Heart left ventricle (tissue), 16 donors: Measurements from ENCODE around the gene PIK3CA. TPM values are rescaled to one million over a fixed set of nuclear protein-coding genes. Genes with fewer than 3 reads are reported as not detected.
A peak's percentile ranks its signal among the peaks of the same experiment; 100 is the strongest.

Experiments
- ATAC-seq, 4 donors: fragments of 200-7000 bp; cut with Tn5 transposase; one replicate each; pipeline ENCODE4 v1.9.1; 2020 to 2022; ENCODE audit warnings: moderate library complexity in 4 of 4, mild to moderate bottlenecking in 3 of 4, moderate number of reproducible peaks in 1 of 4
- DNase-seq, 5 donors: peaks; one replicate each; pipeline ENCODE4 v3.0.0-alpha.2; 2020
- H3K27ac ChIP-seq, 12 donors: fragments of 200-600 bp; sonication (generic) in 4 of 12; one replicate each; pipeline versions ENCODE4 v1.5.0 to v1.8.0; 2016 to 2022; ENCODE audit warnings: mild to moderate bottlenecking in 2 of 12
- H3K27me3 ChIP-seq, 9 donors: fragments of 200-600 bp; sonication (generic) in 2 of 9; one replicate each; pipeline versions ENCODE4 v1.5.1 to v1.8.0; 2016 to 2022; ENCODE audit warnings: mild to moderate bottlenecking in 3 of 9
- H3K36me3 ChIP-seq, 9 donors: fragments of 200-600 bp; sonication (generic) in 2 of 9; one replicate each; pipeline versions ENCODE4 v1.5.0 to v1.8.0; 2018 to 2022; ENCODE audit warnings: mild to moderate bottlenecking in 2 of 9
- H3K4me1 ChIP-seq, 12 donors: fragments of 200-600 bp; sonication (generic) in 4 of 12; one replicate each; pipeline versions ENCODE4 v1.5.0 to v1.8.0; 2016 to 2022; ENCODE audit warnings: mild to moderate bottlenecking in 3 of 12
- H3K4me3 ChIP-seq, 12 donors: fragments of 200-600 bp; sonication (generic) in 4 of 12; one replicate each; pipeline versions ENCODE4 v1.5.0 to v1.8.0; 2017 to 2022; ENCODE audit warnings: mild to moderate bottlenecking in 9 of 12, moderate library complexity in 4 of 12
- H3K9me3 ChIP-seq, 12 donors: fragments of 200-600 bp; sonication (generic) in 4 of 12; one replicate each; pipeline versions ENCODE4 v1.5.0 to v1.8.0; 2016 to 2022; ENCODE audit warnings: mild to moderate bottlenecking in 1 of 12
- POLR2A ChIP-seq, 2 donors: fragments of 450-650 bp; IDR thresholded peaks; one replicate each; pipeline ENCODE4 v1.6.1; 2017; ENCODE audit warnings: antibody characterized with exemption in 2 of 2, mild to moderate bottlenecking in 2 of 2, moderate library complexity in 2 of 2
- WGBS, 4 donors: extraction: QIAGEN DNeasy Blood & Tissue Kit in 2 of 4; methylation state at CpG; one replicate each; pipeline versions ENCODE4 v1.1.5 to v1.1.7; 2013 to 2018; 5-methylcytosine and 5-hydroxymethylcytosine counted together
- intact Hi-C, 10 donors: fragments of 100-400 bp; cut with DNase I; formaldehyde crosslinking; loops; one replicate each; pipeline versions ENCODE4 v1.11.1 to v1.14.2; 2022
- polyA plus RNA-seq, 2 donors: library from polyadenylated mRNA; stranded (reverse); fragments of 200-250 nt; gene quantifications; one replicate each; pipeline ENCODE4 v1.2.3, GENCODE V29; 2013
- total RNA-seq, 9 donors: library from RNA; depleted of rRNA in 2 of 9; stranded (reverse); fragments of >200 nt in 2 of 9; fragmentation: NEBNext Ultra II Directional in 3 of 9; extraction: Animal tissue kit (Norgen Biotek cat#: 25700) in 3 of 9; gene quantifications; one replicate each; pipeline versions ENCODE4 v1.1.0 to v1.2.4, GENCODE V29; 2016 to 2023
- TF ChIP-seq, protein P1 (sequence below), 12 donors: fragments of 200-600 bp; sonication (generic) in 4 of 12; IDR thresholded peaks; one replicate each; pipeline versions ENCODE4 v1.5.0 to v1.8.0; 2018 to 2022; ENCODE audit warnings: antibody characterized with exemption in 12 of 12, mild to moderate bottlenecking in 5 of 12
- donor health status: ischemic (EF 13 %, LVEDD 7.1; RV severe dilation, severe dysfunction).
- donor health status: healthy with polysubstance abuse.
- donor health status: DM: no; HTN: yes; CAD: no.
- donor health status: DM: no; HTN: no; CAD: no.
- donor health status: ischemic (EF 25% LVEDD 6.9; RV normal size, moderate dysfunction).
- donor health status: ischemic (EF 25% LVEDD 5.7; RV mildly dilated, moderate dysfunction).
- donor health status: healthy.
- donor health status: DM: yes; HTN: yes; CAD: no.
- donor health status: ischemic (EF 35%, LVEDD 5.7; RV mildly dilated, moderate dysfunction).
- donor health status: nonischemic (EF 11% LVEDD 7.7; RV severe dilation, severe dysfunction).
- donor health status: DM: yes; HTN: yes; CAD: no.
- donor health status: PGD.
- donor health status: ischemic (EF 29% LVEDD 5.4; RV normal size, mild dysfunction).
- donor health status: nonischemic (EF 23%, LVEDD 6.1; RV moderate dilation, normal function).

PIK3CA gene
- total and polyA plus RNA-seq, 11 donors: 3.1 to 28.0 (median 18.7) TPM

DNA sequence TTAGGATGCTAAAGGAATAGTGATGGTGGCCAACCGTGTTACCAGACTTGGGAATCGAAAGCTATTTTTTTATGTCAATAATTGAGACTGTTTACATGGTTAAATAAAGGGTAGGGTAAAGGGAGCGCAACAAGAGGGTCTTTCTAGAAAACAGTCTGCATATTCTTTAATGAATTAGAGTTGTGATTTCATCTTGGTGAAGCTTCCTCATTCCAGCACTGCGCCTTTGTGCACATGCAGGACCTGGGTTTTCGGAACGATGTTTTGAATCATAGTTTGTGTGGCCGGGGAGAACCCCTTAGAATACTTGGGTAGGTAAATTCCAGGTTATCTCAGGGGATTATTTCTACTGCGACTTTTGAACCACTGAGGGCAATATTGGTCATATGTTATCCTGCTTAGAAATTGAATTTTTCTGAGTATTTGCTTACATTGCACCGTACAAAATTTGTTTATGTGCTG is 1.3 kb downstream of the PIK3CA start:
- H3K4me1 ChIP-seq: peaks cover 0 to 46% (median 28%) of the 10 kb centered on the region in 12 donors
- WGBS, 4 donors: 1 to 2% (median 2%) methylated on average over 9 of the region's 9 CpGs
- peak overlapping the region; percentile 83 to 97 (median 88) for H3K4me3 ChIP-seq
- no peaks in the 10 kb centered on the region for H3K27me3 ChIP-seq
- H3K27ac ChIP-seq: peak overlapping the region; percentile 94 to 99 (median 98)
- DNase-seq: peak in 1 of 5 donors; percentile 16
- H3K9me3 ChIP-seq: no peaks in the 10 kb centered on the region
- intact Hi-C loops: loop anchor here in 9 of 10 donors (2.0 to 10.0 kb wide), 13 partner anchors 38 to 413 kb away; partner anchors contain the start of genes ZNF639 (in 3 of the 9), ACTL6A (in 2 of the 9) and ZMAT3 (in 2 of the 9)
- H3K36me3 ChIP-seq: no peaks in the 10 kb centered on the region
- TF ChIP-seq, protein P1, sequence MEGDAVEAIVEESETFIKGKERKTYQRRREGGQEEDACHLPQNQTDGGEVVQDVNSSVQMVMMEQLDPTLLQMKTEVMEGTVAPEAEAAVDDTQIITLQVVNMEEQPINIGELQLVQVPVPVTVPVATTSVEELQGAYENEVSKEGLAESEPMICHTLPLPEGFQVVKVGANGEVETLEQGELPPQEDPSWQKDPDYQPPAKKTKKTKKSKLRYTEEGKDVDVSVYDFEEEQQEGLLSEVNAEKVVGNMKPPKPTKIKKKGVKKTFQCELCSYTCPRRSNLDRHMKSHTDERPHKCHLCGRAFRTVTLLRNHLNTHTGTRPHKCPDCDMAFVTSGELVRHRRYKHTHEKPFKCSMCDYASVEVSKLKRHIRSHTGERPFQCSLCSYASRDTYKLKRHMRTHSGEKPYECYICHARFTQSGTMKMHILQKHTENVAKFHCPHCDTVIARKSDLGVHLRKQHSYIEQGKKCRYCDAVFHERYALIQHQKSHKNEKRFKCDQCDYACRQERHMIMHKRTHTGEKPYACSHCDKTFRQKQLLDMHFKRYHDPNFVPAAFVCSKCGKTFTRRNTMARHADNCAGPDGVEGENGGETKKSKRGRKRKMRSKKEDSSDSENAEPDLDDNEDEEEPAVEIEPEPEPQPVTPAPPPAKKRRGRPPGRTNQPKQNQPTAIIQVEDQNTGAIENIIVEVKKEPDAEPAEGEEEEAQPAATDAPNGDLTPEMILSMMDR (IDR thresholded peaks at IDR 0.05): no peak
- no peak for TF ChIP-seq POLR2A (IDR thresholded peaks at IDR 0.05)
- no peak for ATAC-seq

DNA sequence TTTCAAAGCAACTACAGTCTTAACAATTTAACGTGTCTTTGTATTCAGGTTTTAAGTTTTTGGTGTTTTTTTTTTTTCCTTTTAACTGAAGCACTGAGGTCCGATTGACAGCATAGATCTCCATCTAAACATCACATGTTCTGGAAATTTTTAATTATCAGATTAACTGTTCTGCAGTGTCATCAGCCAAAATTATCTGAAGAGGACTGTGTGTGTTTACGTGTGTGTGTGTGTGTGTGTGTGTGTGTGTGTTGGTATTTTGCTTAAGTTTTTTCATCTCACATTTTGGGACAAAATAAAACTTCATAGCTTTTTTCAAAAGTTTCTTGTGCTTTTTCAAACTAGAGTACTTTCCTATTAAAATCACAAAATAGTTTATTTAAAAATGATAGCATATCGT is 1.8 kb downstream of the PIK3CA start:
- no peaks in the 10 kb centered on the region for H3K36me3 ChIP-seq
- TF ChIP-seq, protein P1 (IDR thresholded peaks at IDR 0.05): no peak
- no peak for TF ChIP-seq POLR2A (IDR thresholded peaks at IDR 0.05)
- peaks cover 0 to 46% (median 28%) of the 10 kb centered on the region in 12 donors for H3K4me1 ChIP-seq
- ATAC-seq (no peak), DNase-seq (no peak)
- peak overlapping the region in 11 of 12 donors; percentile 94 to 99 (median 98) for H3K27ac ChIP-seq
- intact Hi-C loops: loop anchor here in 9 of 10 donors (2.0 to 10.0 kb wide), 13 partner anchors 37 to 412 kb away; partner anchors contain the start of genes ZNF639 (in 3 of the 9), ACTL6A (in 2 of the 9) and ZMAT3 (in 2 of the 9)
- no peaks in the 10 kb centered on the region for H3K9me3 ChIP-seq
- WGBS, 4 donors: 18 to 27% (median 21%) methylated on average over 4 of the region's 4 CpGs
- no peaks in the 10 kb centered on the region for H3K27me3 ChIP-seq
- peak overlapping the region in 11 of 12 donors; percentile 83 to 97 (median 87) for H3K4me3 ChIP-seq

DNA sequence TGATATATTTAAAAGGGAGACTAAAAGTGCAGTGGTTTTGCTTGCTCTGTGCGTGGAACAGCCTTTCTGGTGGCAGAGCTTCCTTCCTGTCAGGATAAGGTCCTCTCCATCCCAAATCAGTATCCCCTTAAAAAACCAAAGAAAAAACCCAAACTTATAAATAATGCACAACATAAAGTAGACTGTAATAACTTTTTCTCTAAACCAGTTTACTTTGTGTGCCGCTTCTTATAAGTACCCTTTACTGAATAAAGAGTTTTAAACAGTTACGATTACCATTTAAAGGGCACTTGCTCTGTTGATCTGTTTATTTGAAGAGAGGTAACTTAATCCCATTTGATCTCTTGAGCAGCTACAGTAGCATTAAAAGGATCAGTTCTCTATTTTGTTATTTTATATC is 2.5 kb downstream of the PIK3CA start:
- Histone ChIP-seq H3K4me1 (peaks cover 0 to 48% (median 29%) of the 10 kb centered on the region in 12 donors), H3K27ac (no peak overlapping the region), H3K36me3 (no peaks in the 10 kb centered on the region), H3K27me3 (no peaks in the 10 kb centered on the region), H3K4me3 (peak overlapping the region in 3 of 12 donors; percentile 12 to 92 (median 87)), H3K9me3 (no peaks in the 10 kb centered on the region)
- 62 to 69% (median 66%) methylated on average over 3 of the region's 3 CpGs for WGBS, 4 donors
- DNase-seq (no peak), ATAC-seq (no peak)
- intact Hi-C loops: no loop called here
- TF ChIP-seq POLR2A (IDR thresholded peaks at IDR 0.05): no peak
- TF ChIP-seq, protein P1 (IDR thresholded peaks at IDR 0.05): no peak

DNA sequence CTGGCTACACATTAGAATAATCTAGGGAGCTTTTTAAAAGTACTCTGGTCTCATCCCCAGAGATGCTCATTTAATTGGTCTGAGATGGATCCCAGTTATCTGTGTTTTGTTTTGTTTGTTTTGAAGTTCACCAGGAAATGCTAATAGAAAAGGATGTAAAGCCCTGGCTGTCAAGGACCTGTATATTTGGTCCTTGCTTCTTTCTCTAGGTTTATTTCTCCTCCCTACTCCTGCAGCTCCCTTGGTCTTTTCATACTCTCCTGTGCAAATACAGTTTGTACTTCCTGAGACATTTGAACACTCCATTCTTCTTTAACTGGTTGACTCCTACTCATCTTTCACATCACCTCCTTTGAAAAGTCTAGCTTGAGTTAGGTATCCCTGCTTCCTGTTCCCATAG is 3.3 kb downstream of the PIK3CA start:
- H3K4me1 ChIP-seq: peaks cover 0 to 57% (median 36%) of the 10 kb centered on the region in 12 donors

More for the DNA sequence above, 3.3 kb downstream of the PIK3CA start:
- no peak for TF ChIP-seq POLR2A (IDR thresholded peaks at IDR 0.05)
- TF ChIP-seq, protein P1 (IDR thresholded peaks at IDR 0.05): no peak
- no peak for DNase-seq
- no peaks in the 10 kb centered on the region for H3K36me3 ChIP-seq
- H3K27ac ChIP-seq: no peak overlapping the region
- no peak overlapping the region for H3K4me3 ChIP-seq
- ATAC-seq: no peak
- H3K27me3 ChIP-seq: no peaks in the 10 kb centered on the region
- intact Hi-C loops: no loop called here
- no peaks in the 10 kb centered on the region for H3K9me3 ChIP-seq
